Endothelial cell of umbilical vein (primary cell): ENCODE measurements around the gene MASP2. TPM values are rescaled to one million over a fixed set of nuclear protein-coding genes. Genes with fewer than 3 reads are reported as not detected.
"Not testable (repeated sequence)": the region's sequence is repeated elsewhere in the genome, so short reads cannot be mapped to it uniquely, and the experiment has no call there.

Experiments used
- BruUV-seq: library from RNA; stranded (reverse); fragments of 400-500 nt; replicated peaks from 2 replicates; lab custom pipeline; 2021; lab: Mats Ljungman, UMichigan
- CTCF ChIA-PET: fragments of 300-600, 350-600 bp; sonication (Branson Sonifier 250); formaldehyde crosslinking; loops from one replicate; lab custom pipeline; 2021; ENCODE audit warnings: antibody characterized with exemption, inconsistent platforms; lab: Charles Lee
- POLR2A ChIA-PET: fragments of 300-600, 350-600 bp; sonication (Branson Sonifier 250); formaldehyde crosslinking; loops from one replicate; lab custom pipeline; 2021; ENCODE audit warnings: antibody characterized with exemption, inconsistent platforms; lab: Charles Lee
- DNase-seq: peaks from one replicate; pipeline ENCODE4 v3.0.0-alpha.2; 2011; ENCODE audit warnings: low read depth, low spot score
- FAIRE-seq: peaks from 2 replicates; lab custom pipeline; 2011; peaks lifted over from hg19 to GRCh38; lab: Jason Lieb, UNC
- H2AFZ ChIP-seq: 2 replicates; pipeline ENCODE4 v1.6.0; 2012; ENCODE audit warnings: low read depth, low read length, control low read depth, inconsistent platforms
- H3K27ac ChIP-seq: 2 replicates; pipeline ENCODE4 v1.5.1; 2011; ENCODE audit warnings: low read depth, mild to moderate bottlenecking, control low read depth, low read length, moderate library complexity; ENCODE audit not compliant: insufficient read depth
- H3K27me3 ChIP-seq, 2 experiments: 2 replicates each; pipeline versions ENCODE4 v1.6.0 to v1.6.1; 2011; ENCODE audit warnings: low read length in 2 of 2, mixed read lengths in 1 of 2; ENCODE audit not compliant: control insufficient read depth in 2 of 2, insufficient read depth in 2 of 2
- H3K36me3 ChIP-seq, 2 experiments: 2 replicates in 1 of 2; 3 replicates in 1 of 2; pipeline ENCODE4 v1.5.1; 2011; ENCODE audit warnings: low read length in 2 of 2, mild to moderate bottlenecking in 1 of 2, moderate library complexity in 1 of 2; ENCODE audit not compliant: control insufficient read depth in 2 of 2, insufficient read depth in 2 of 2; ENCODE audit errors: extremely low read depth in 1 of 2
- H3K4me1 ChIP-seq: 3 replicates; pipeline ENCODE4 v1.5.1; 2011; ENCODE audit warnings: mild to moderate bottlenecking, low read length; ENCODE audit not compliant: control insufficient read depth, insufficient read depth; ENCODE audit errors: extremely low read depth
- H3K4me2 ChIP-seq: 2 replicates; pipeline ENCODE4 v1.6.1; 2011; ENCODE audit warnings: low read length, control low read depth, mixed read lengths; ENCODE audit not compliant: insufficient read depth
- H3K4me3 ChIP-seq, 3 experiments: fragments of 200-600 bp in 1 of 3; sonication (generic), shearing (Covaris generic) in 1 of 3; replicated peaks in 1 of 3; 2 replicates each; pipeline ENCODE4 v1.5.1; 2011 to 2016; ENCODE audit warnings: control low read depth in 3 of 3, low read length in 3 of 3, mild to moderate bottlenecking in 2 of 3, inconsistent platforms in 1 of 3, low read depth in 1 of 3, moderate library complexity in 1 of 3; ENCODE audit not compliant: insufficient read depth in 1 of 3
- H3K79me2 ChIP-seq: 2 replicates; pipeline ENCODE4 v1.6.0; 2012; ENCODE audit warnings: low read length, inconsistent platforms; ENCODE audit not compliant: control insufficient read depth, insufficient read depth
- H3K9ac ChIP-seq: replicated peaks from 2 replicates; pipeline ENCODE3; 2011; ENCODE audit warnings: low read length, control low read depth; ENCODE audit not compliant: insufficient read depth; ENCODE audit errors: extremely low read depth
- H3K9me1 ChIP-seq: replicated peaks from 3 replicates; pipeline ENCODE4 v1.6.0; 2011; ENCODE audit warnings: mild to moderate bottlenecking, low read length; ENCODE audit not compliant: control insufficient read depth, insufficient read depth; ENCODE audit errors: extremely low read depth
- H3K9me3 ChIP-seq: replicated peaks from 2 replicates; pipeline ENCODE4 v1.5.1; 2012; ENCODE audit warnings: low read length, inconsistent platforms; ENCODE audit not compliant: control insufficient read depth, insufficient read depth
- H4K20me1 ChIP-seq: replicated peaks from 2 replicates; pipeline ENCODE3; 2011; ENCODE audit warnings: mild to moderate bottlenecking, low read length; ENCODE audit not compliant: control insufficient read depth, insufficient read depth; ENCODE audit errors: extremely low read depth
- CTCF ChIP-seq, 2 donors: IDR thresholded peaks; 1 replicate in 1 of 2; 2 replicates in 1 of 2; pipeline ENCODE4 v1.5.1; 2011; ENCODE audit warnings: low read length in 2 of 2, mild to moderate bottlenecking in 2 of 2, moderate library complexity in 2 of 2, control low read depth in 1 of 2, inconsistent platforms in 1 of 2, low read depth in 1 of 2; ENCODE audit not compliant: insufficient read depth in 1 of 2; ENCODE audit errors: extremely low read depth in 1 of 2
- EZH2 ChIP-seq: IDR thresholded peaks from 2 replicates; pipeline ENCODE4 v1.6.1; 2012; ENCODE audit warnings: borderline replicate concordance, low read depth, mild to moderate bottlenecking, moderate library complexity, low read length, inconsistent platforms; ENCODE audit not compliant: severe bottlenecking
- FOS ChIP-seq: IDR thresholded peaks from 2 replicates; pipeline ENCODE4 v1.6.1; 2011; ENCODE audit warnings: mild to moderate bottlenecking, low read length, moderate library complexity, borderline replicate concordance; ENCODE audit not compliant: insufficient read depth
- GATA2 ChIP-seq: IDR thresholded peaks from 2 replicates; pipeline ENCODE4 v1.7.0; 2011; ENCODE audit warnings: low read depth, mild to moderate bottlenecking, moderate library complexity, mixed read lengths, low read length; ENCODE audit not compliant: insufficient read length, insufficient read depth
- JUN ChIP-seq: IDR thresholded peaks from 2 replicates; pipeline ENCODE4 v1.6.1; 2011; ENCODE audit warnings: borderline replicate concordance, low read depth; ENCODE audit not compliant: insufficient read length, insufficient read depth
- MYC ChIP-seq: IDR thresholded peaks from one replicate; pipeline ENCODE4 v1.6.1; 2011; ENCODE audit warnings: mild to moderate bottlenecking, low read depth, low read length
- POLR2A ChIP-seq: IDR thresholded peaks from 2 replicates; pipeline ENCODE4 v1.6.1; 2012; ENCODE audit warnings: low read depth, mild to moderate bottlenecking, control low read depth, low read length
- POLR2AphosphoS5 ChIP-seq: IDR thresholded peaks from 2 replicates; pipeline ENCODE4 v1.6.1; 2012; ENCODE audit warnings: low read depth, mild to moderate bottlenecking, control low read depth, low read length, moderate library complexity; ENCODE audit not compliant: insufficient read depth
- dilution Hi-C: fragments of 300-500 bp; cut with MboI; formaldehyde crosslinking; loops from one replicate; pipeline ENCODE4 v1.15.0; 2019; ENCODE audit warnings: low sequenced_read_pairs; ENCODE audit not compliant: extremely low pct_ligation_motif_present
- intact Hi-C: fragments of 100-400 bp; cut with micrococcal nuclease; formaldehyde crosslinking; loops from one replicate; pipeline ENCODE4 v1.10.0; 2022
- polyA plus RNA-seq, 4 experiments: library from polyadenylated mRNA; depleted of rRNA in 3 of 4; stranded (reverse) in 3 of 4; unstranded in 1 of 4; fragments of >200 nt; gene quantifications; 2 replicates each; pipeline versions ENCODE4 v1.2.1 to v1.2.3, GENCODE V29; 2011 to 2012; ENCODE audit warnings: missing spikeins in 1 of 4
- total RNA-seq: library from RNA; stranded (reverse); gene quantifications from 2 replicates; pipeline ENCODE4 v1.2.3, GENCODE V29; 2021
- TF ChIP-seq, protein P1 (sequence below): IDR thresholded peaks from 2 replicates; pipeline ENCODE4 v1.6.1; 2011; ENCODE audit not compliant: insufficient read depth, insufficient read length

MASP2 gene
- total and polyA plus RNA-seq, 2 donors (not counting 3 experiments of a cell fraction or from before 2014, with no cell fraction given) = 0.53 TPM; not detected in 1

DNA sequence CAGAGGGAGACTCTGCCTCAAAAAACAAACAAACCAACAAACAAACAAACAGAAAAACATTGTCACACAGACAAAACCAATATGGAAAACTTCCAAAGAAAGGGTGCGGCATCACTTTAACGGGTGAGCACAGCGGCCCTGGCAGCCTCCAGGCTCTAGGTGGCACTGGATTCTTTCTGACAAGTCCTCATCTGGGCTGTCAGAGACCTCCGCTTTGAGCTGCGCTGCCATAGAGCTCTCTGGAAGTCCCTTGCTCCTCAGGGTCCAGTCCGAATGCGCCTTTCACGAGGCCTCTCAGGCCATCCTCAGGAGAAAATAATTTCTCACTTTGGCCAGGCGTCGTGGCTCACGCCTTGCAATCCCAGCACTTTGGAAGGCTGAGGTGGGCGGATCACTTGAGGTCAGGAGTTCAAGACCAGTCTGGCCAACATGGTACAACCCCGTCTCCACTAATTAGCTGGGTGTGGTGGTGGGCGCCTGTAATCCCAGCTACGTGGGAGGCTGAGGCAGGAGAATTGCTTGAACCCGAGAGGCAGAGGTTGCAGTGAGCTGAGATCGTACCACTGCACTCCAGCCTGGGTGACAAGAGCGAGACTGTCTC is 17.0 kb upstream of the MASP2 start:
- CTCF ChIA-PET = interaction anchor here (3.1 kb wide), 1 partner anchor 26 kb away, joined by 12 read pairs; no protein-coding TSS in a partner anchor
- H3K4me1 ChIP-seq = not testable (repeated sequence)

DNA sequence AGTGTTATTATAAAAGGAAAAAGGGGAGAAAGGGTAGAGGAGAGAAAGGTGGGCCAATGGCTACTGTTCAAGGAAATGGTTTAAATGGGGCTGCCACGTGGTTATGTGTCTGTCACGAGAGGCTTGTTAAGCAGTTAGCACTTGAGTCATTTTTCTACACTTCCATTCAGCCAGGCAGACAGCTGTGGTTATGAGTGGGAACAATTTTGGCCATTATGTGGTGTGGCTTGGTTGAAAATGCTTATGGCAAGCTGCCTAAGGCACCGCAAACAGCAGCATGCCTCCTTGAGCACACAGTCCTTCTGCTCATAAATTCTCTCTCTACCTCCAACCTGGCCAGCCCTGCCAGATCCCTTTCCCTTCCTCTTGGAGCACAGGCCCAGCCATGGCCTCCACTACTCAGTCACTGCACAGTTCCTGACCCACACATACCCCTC is 15.9 kb upstream of the MASP2 start:
- no TSS peak for BruUV-seq
- ChIA-PET CTCF (interaction anchor here (4.1 kb wide), 1 partner anchor 25 kb away, joined by 69 read pairs; no protein-coding TSS in a partner anchor), POLR2A (no interaction called here)
- TF ChIP-seq MYC = no peak
- no peak for TF ChIP-seq FOS
- TF ChIP-seq POLR2A = no peak
- TF ChIP-seq, protein P1, sequence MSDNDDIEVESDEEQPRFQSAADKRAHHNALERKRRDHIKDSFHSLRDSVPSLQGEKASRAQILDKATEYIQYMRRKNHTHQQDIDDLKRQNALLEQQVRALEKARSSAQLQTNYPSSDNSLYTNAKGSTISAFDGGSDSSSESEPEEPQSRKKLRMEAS = no peak
- no peak for TF ChIP-seq GATA2
- TF ChIP-seq JUN = no peak
- no peak for TF ChIP-seq EZH2
- TF ChIP-seq CTCF (IDR thresholded peaks at IDR 0.05; ENCODE audit: extremely low read depth in 1 of 2, insufficient read depth in 1 of 2, low read depth in 1 of 2, low read length in 2 of 2) = no peak
- TF ChIP-seq POLR2AphosphoS5 = no peak
- Histone ChIP-seq H3K27ac (no peak overlapping the region), H3K9me1 (no peaks in the 10 kb centered on the region), H3K4me1 (peaks cover 13% of the 10 kb centered on the region), H3K79me2 (peaks cover 19% of the 10 kb centered on the region), H4K20me1 (no peaks in the 10 kb centered on the region), H2AFZ (no peak overlapping the region), H3K36me3 (peaks cover 7 to 18% of the 10 kb centered on the region in 2 experiments), H3K27me3 (no peaks in the 10 kb centered on the region), H3K9ac (no peak overlapping the region), H3K4me3 (no peak overlapping the region), H3K4me2 (no peak overlapping the region), H3K9me3 (no peaks in the 10 kb centered on the region)
- FAIRE-seq = no peak
- no peak for DNase-seq
- intact Hi-C loops = loop anchor here (5.0 kb wide), 1 partner anchor 34 kb away; the partner anchor contains the start of gene EXOSC10
- dilution Hi-C loops = no loop called here

More for the DNA sequence above, 17.0 kb upstream of the MASP2 start:
- FAIRE-seq, POLR2A ChIA-PET, H3K4me2 ChIP-seq, BruUV-seq, H3K9ac ChIP-seq, DNase-seq, H3K27ac ChIP-seq, H3K9me3 ChIP-seq, H2AFZ ChIP-seq, H3K4me3 ChIP-seq, dilution Hi-C loops, H3K27me3 ChIP-seq, H4K20me1 ChIP-seq, H3K9me1 ChIP-seq: not testable (repeated sequence)
- peaks cover 12% of the 10 kb centered on the region for H3K79me2 ChIP-seq
- intact Hi-C loops = loop anchor here (5.0 kb wide), 1 partner anchor 33 kb away; the partner anchor contains the start of gene EXOSC10
- peaks cover 16 to 26% of the 10 kb centered on the region in 2 experiments for H3K36me3 ChIP-seq
